ENCODE measurements around the gene DNASE2.
A peak's percentile ranks its signal among the peaks of the same experiment; 100 is the strongest.

- peak; percentile 68 to 76 (median 72) for TF ChIP-seq CTCF (IDR thresholded peaks at IDR 0.05)
- TF ChIP-seq POLR2A (IDR thresholded peaks at IDR 0.05) = no peak
- no peak for TF ChIP-seq EP300 (IDR thresholded peaks at IDR 0.05; ENCODE audit: low read depth)
- TF ChIP-seq POLR2AphosphoS5 (IDR thresholded peaks at IDR 0.05) = peak; percentile 27 to 72 (median 35)
These were observed 3.9 kb upstream of the DNASE2 start for GRCh38 chr19:12884926-12885748.

All from transverse colon (tissue), 4 donors.